GM23338 (cell line): ENCODE data around the gene ABCG2. TPM values are rescaled to one million over a fixed set of nuclear protein-coding genes. Genes with fewer than 3 reads are reported as not detected.

ENCODE experiments used
- ATAC-seq: fragments of 200-7000 bp; cut with Tn5 transposase; 3 replicates; pipeline ENCODE4 v1.9.1; 2020
- DNase-seq: peaks from one replicate; pipeline ENCODE4 v3.0.0-alpha.2; 2015; ENCODE audit warnings: low spot score
- H2AFZ ChIP-seq: fragments of 200-600 bp; sonication (generic); 2 replicates; pipeline ENCODE4 v1.8.0; 2016; ENCODE audit warnings: antibody characterized with exemption, mild to moderate bottlenecking, moderate library complexity
- H3F3A ChIP-seq: fragments of 200-600 bp; sonication (generic); replicated peaks from 2 replicates; pipeline ENCODE4 v1.8.0; 2017; ENCODE audit warnings: antibody characterized with exemption, mixed run types, low read depth
- H3K27ac ChIP-seq: fragments of 200-600 bp; sonication (generic); 2 replicates; pipeline ENCODE4 v1.6.1; 2016; ENCODE audit warnings: low read depth
- H3K27me3 ChIP-seq: fragments of 200-600 bp; sonication (generic); 2 replicates; pipeline ENCODE4 v1.8.0; 2016; ENCODE audit warnings: mild to moderate bottlenecking, mixed run types, moderate library complexity; ENCODE audit not compliant: insufficient read depth
- H3K36me3 ChIP-seq: fragments of 200-600 bp; sonication (generic); 2 replicates; pipeline ENCODE4 v1.8.0; 2016; ENCODE audit warnings: mild to moderate bottlenecking; ENCODE audit not compliant: insufficient read depth
- H3K4me1 ChIP-seq: fragments of 200-600 bp; sonication (generic); 2 replicates; pipeline ENCODE4 v1.8.0; 2016; ENCODE audit warnings: mild to moderate bottlenecking, moderate library complexity; ENCODE audit not compliant: insufficient read depth
- H3K4me2 ChIP-seq: fragments of 200-600 bp; sonication (generic); 2 replicates; pipeline ENCODE4 v1.7.1; 2017; ENCODE audit warnings: mixed run types
- H3K4me3 ChIP-seq: fragments of 200-600 bp; sonication (generic); 2 replicates; pipeline ENCODE4 v1.6.1; 2016; ENCODE audit warnings: mixed run types
- H3K79me2 ChIP-seq: fragments of 200-600 bp; sonication (generic); replicated peaks from 2 replicates; pipeline ENCODE4 v1.8.0; 2017; ENCODE audit warnings: mild to moderate bottlenecking; ENCODE audit not compliant: insufficient read depth
- H3K9me2 ChIP-seq: fragments of 200-600 bp; sonication (generic); 2 replicates; pipeline ENCODE4 v1.8.0; 2017; ENCODE audit not compliant: insufficient read depth
- H4K20me1 ChIP-seq: fragments of 200-600 bp; sonication (generic); replicated peaks from 2 replicates; pipeline ENCODE4 v1.8.0; 2017; ENCODE audit warnings: mild to moderate bottlenecking; ENCODE audit not compliant: insufficient read depth
- H3K27ac Mint-ChIP-seq: 2 replicates; pipeline ENCODE4 v1.8.0; 2020; ENCODE audit warnings: inconsistent platforms, mild to moderate bottlenecking, moderate library complexity, mixed read lengths
- H3K27me3 Mint-ChIP-seq: 3 replicates; pipeline ENCODE4 v1.8.0; 2022; ENCODE audit warnings: low read depth, mild to moderate bottlenecking, moderate library complexity, mixed read lengths, inconsistent platforms; ENCODE audit not compliant: insufficient read depth, poor library complexity
- H3K36me3 Mint-ChIP-seq: 3 replicates; pipeline ENCODE4 v1.8.0; 2021; ENCODE audit warnings: low read depth, mild to moderate bottlenecking, inconsistent platforms, moderate library complexity, mixed read lengths
- H3K4me1 Mint-ChIP-seq: 3 replicates; pipeline ENCODE4 v1.8.0; 2020; ENCODE audit warnings: mild to moderate bottlenecking, inconsistent platforms, mixed read lengths
- H3K4me3 Mint-ChIP-seq: 3 replicates; pipeline ENCODE4 v1.8.0; 2021; ENCODE audit warnings: moderate library complexity, mild to moderate bottlenecking, inconsistent platforms, mixed read lengths
- H3K9me3 Mint-ChIP-seq: 3 replicates; pipeline ENCODE4 v1.8.0; 2020; ENCODE audit warnings: moderate library complexity, mild to moderate bottlenecking, inconsistent platforms, mixed read lengths
- CREB1 ChIP-seq: fragments of 250-450 bp; sonication (Bioruptor Pico); IDR thresholded peaks from 2 replicates; pipeline ENCODE4 v1.5.0; 2020; ENCODE audit warnings: low read depth, mild to moderate bottlenecking, moderate library complexity
- ETS1 ChIP-seq: IDR thresholded peaks from 2 replicates; pipeline ENCODE4 v1.6.1; 2016; ENCODE audit warnings: antibody characterized with exemption
- EZH2 ChIP-seq: fragments of 200-600 bp; sonication (generic); IDR thresholded peaks from one replicate; pipeline ENCODE4 v1.8.0; 2017; ENCODE audit warnings: antibody characterized with exemption, mild to moderate bottlenecking, low read depth; ENCODE audit not compliant: unreplicated experiment
- EZH2phosphoT487 ChIP-seq: fragments of 200-600 bp; sonication (generic); IDR thresholded peaks from one replicate; pipeline ENCODE4 v1.8.1; 2018; ENCODE audit warnings: antibody characterized with exemption; ENCODE audit not compliant: unreplicated experiment
- JUNB ChIP-seq: IDR thresholded peaks from one replicate; pipeline ENCODE4 v1.6.1; 2016; ENCODE audit warnings: antibody characterized with exemption; ENCODE audit not compliant: unreplicated experiment
- NANOG ChIP-seq: IDR thresholded peaks from 2 replicates; pipeline ENCODE4 v1.6.1; 2016; ENCODE audit warnings: antibody characterized with exemption, borderline replicate concordance
- POLR2AphosphoS5 ChIP-seq: IDR thresholded peaks from 2 replicates; pipeline ENCODE4 v1.6.1; 2016; ENCODE audit warnings: antibody characterized with exemption, low read depth
- STAT1 ChIP-seq: IDR thresholded peaks from one replicate; pipeline ENCODE4 v1.6.1; 2016; ENCODE audit warnings: antibody characterized with exemption; ENCODE audit not compliant: unreplicated experiment
- ZNF114 ChIP-seq: fragments of 250-450 bp; sonication (Bioruptor Pico); IDR thresholded peaks from 2 replicates; pipeline ENCODE4 v1.5.0; 2020; ENCODE audit warnings: mild to moderate bottlenecking, moderate library complexity
- polyA plus RNA-seq: library from polyadenylated mRNA; unstranded; fragments of >200 nt; fragmentation: Nextera tagmentation; extraction: Ambion mirVana; gene quantifications from 2 replicates; pipeline ENCODE4 v1.2.1, GENCODE V29; 2016
- total RNA-seq: library from RNA; depleted of rRNA; stranded (reverse); fragments of >200 nt; shearing (Covaris generic); gene quantifications from 2 replicates; pipeline ENCODE4 v1.2.3, GENCODE V29; 2014
- TF ChIP-seq, protein P1 (sequence below): fragments of 250-450 bp; sonication (Bioruptor Pico); IDR thresholded peaks from 2 replicates; pipeline ENCODE4 v1.5.0; 2020; ENCODE audit warnings: mild to moderate bottlenecking, moderate library complexity
- TF ChIP-seq, protein P2 (sequence below): IDR thresholded peaks from one replicate; pipeline ENCODE4 v1.6.1; 2018; ENCODE audit warnings: antibody characterized with exemption; ENCODE audit not compliant: unreplicated experiment

Gene ABCG2
- total and polyA plus RNA-seq, 2 experiments from 2014 or later: 1.5 to 10.6 TPM

DNA sequence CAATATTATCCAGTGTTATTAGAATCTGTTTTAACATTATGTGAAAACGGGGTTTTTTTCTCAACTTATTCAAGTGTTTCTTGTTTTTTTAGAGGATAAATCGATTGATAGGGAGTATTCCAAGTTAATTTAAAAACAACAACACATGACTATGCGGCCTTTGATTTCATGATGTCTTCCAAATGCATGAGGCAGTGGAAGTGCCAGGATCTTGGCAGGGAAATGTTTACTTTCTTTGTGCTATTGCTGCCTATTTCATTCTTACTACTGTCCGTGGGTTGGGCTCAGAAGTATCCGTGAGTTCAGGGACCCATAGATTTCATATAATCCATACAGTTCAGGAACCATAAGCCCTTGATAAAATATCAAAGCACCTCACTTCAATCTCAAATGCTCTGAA, 64.6 kb downstream of the ABCG2 start:
- Histone ChIP-seq H3K27me3 (no peaks in the 10 kb centered on the region), H3F3A (no peaks in the 10 kb centered on the region), H3K4me3 (no peak overlapping the region), H4K20me1 (no peaks in the 10 kb centered on the region; the same call in 1 of the 2 replicates), H3K4me1 (0 out of 2 replicates have a peak, but pooled peaks cover 6% of the 10 kb centered on the region), H2AFZ (no peak overlapping the region), H3K36me3 (no peaks in the 10 kb centered on the region), H3K4me2 (no peak overlapping the region), H3K9me2 (no peaks in the 10 kb centered on the region), H3K27ac (no peak overlapping the region), H3K79me2 (no peaks in the 10 kb centered on the region)
- H3K4me3 Mint-ChIP-seq: no peak overlapping the region
- ATAC-seq (no peak), DNase-seq (no peak)
- H3K36me3 Mint-ChIP-seq: no peaks in the 10 kb centered on the region; the same call in 2 of the 3 replicates
- TF ChIP-seq NANOG: no peak
- no peak for TF ChIP-seq EZH2
- TF ChIP-seq, protein P1, sequence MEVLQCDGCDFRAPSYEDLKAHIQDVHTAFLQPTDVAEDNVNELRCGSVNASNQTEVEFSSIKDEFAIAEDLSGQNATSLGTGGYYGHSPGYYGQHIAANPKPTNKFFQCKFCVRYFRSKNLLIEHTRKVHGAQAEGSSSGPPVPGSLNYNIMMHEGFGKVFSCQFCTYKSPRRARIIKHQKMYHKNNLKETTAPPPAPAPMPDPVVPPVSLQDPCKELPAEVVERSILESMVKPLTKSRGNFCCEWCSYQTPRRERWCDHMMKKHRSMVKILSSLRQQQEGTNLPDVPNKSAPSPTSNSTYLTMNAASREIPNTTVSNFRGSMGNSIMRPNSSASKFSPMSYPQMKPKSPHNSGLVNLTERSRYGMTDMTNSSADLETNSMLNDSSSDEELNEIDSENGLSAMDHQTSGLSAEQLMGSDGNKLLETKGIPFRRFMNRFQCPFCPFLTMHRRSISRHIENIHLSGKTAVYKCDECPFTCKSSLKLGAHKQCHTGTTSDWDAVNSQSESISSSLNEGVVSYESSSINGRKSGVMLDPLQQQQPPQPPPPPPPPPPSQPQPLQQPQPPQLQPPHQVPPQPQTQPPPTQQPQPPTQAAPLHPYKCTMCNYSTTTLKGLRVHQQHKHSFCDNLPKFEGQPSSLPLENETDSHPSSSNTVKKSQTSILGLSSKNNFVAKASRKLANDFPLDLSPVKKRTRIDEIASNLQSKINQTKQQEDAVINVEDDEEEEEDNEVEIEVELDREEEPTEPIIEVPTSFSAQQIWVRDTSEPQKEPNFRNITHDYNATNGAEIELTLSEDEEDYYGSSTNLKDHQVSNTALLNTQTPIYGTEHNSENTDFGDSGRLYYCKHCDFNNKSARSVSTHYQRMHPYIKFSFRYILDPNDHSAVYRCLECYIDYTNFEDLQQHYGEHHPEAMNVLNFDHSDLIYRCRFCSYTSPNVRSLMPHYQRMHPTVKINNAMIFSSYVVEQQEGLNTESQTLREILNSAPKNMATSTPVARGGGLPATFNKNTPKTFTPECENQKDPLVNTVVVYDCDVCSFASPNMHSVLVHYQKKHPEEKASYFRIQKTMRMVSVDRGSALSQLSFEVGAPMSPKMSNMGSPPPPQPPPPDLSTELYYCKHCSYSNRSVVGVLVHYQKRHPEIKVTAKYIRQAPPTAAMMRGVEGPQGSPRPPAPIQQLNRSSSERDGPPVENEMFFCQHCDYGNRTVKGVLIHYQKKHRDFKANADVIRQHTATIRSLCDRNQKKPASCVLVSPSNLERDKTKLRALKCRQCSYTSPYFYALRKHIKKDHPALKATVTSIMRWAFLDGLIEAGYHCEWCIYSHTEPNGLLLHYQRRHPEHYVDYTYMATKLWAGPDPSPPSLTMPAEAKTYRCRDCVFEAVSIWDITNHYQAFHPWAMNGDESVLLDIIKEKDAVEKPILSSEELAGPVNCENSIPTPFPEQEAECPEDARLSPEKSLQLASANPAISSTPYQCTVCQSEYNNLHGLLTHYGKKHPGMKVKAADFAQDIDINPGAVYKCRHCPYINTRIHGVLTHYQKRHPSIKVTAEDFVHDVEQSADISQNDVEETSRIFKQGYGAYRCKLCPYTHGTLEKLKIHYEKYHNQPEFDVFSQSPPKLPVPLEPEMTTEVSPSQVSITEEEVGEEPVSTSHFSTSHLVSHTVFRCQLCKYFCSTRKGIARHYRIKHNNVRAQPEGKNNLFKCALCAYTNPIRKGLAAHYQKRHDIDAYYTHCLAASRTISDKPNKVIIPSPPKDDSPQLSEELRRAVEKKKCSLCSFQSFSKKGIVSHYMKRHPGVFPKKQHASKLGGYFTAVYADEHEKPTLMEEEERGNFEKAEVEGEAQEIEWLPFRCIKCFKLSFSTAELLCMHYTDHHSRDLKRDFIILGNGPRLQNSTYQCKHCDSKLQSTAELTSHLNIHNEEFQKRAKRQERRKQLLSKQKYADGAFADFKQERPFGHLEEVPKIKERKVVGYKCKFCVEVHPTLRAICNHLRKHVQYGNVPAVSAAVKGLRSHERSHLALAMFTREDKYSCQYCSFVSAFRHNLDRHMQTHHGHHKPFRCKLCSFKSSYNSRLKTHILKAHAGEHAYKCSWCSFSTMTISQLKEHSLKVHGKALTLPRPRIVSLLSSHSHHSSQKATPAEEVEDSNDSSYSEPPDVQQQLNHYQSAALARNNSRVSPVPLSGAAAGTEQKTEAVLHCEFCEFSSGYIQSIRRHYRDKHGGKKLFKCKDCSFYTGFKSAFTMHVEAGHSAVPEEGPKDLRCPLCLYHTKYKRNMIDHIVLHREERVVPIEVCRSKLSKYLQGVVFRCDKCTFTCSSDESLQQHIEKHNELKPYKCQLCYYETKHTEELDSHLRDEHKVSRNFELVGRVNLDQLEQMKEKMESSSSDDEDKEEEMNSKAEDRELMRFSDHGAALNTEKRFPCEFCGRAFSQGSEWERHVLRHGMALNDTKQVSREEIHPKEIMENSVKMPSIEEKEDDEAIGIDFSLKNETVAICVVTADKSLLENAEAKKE (CRISPR knock-in tag): no peak
- TF ChIP-seq JUNB: no peak
- TF ChIP-seq EZH2phosphoT487: no peak
- TF ChIP-seq ETS1: no peak
- TF ChIP-seq CREB1 (CRISPR knock-in tag): no peak
- no peak for TF ChIP-seq STAT1
- TF ChIP-seq ZNF114 (CRISPR knock-in tag): no peak
- TF ChIP-seq, protein P2, sequence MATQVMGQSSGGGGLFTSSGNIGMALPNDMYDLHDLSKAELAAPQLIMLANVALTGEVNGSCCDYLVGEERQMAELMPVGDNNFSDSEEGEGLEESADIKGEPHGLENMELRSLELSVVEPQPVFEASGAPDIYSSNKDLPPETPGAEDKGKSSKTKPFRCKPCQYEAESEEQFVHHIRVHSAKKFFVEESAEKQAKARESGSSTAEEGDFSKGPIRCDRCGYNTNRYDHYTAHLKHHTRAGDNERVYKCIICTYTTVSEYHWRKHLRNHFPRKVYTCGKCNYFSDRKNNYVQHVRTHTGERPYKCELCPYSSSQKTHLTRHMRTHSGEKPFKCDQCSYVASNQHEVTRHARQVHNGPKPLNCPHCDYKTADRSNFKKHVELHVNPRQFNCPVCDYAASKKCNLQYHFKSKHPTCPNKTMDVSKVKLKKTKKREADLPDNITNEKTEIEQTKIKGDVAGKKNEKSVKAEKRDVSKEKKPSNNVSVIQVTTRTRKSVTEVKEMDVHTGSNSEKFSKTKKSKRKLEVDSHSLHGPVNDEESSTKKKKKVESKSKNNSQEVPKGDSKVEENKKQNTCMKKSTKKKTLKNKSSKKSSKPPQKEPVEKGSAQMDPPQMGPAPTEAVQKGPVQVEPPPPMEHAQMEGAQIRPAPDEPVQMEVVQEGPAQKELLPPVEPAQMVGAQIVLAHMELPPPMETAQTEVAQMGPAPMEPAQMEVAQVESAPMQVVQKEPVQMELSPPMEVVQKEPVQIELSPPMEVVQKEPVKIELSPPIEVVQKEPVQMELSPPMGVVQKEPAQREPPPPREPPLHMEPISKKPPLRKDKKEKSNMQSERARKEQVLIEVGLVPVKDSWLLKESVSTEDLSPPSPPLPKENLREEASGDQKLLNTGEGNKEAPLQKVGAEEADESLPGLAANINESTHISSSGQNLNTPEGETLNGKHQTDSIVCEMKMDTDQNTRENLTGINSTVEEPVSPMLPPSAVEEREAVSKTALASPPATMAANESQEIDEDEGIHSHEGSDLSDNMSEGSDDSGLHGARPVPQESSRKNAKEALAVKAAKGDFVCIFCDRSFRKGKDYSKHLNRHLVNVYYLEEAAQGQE: no peak
- TF ChIP-seq POLR2AphosphoS5: no peak
- no peaks in the 10 kb centered on the region for H3K27me3 Mint-ChIP-seq
- no peak overlapping the region for H3K27ac Mint-ChIP-seq
- peaks cover 7% of the 10 kb centered on the region; the same call in 1 of the 3 replicates for H3K4me1 Mint-ChIP-seq
- H3K9me3 Mint-ChIP-seq: no peaks in the 10 kb centered on the region
